Osteoblast (primary cell): ENCODE measurements around the gene SORCS3. TPM values are rescaled to one million over a fixed set of nuclear protein-coding genes. Genes with fewer than 3 reads are reported as not detected.

ENCODE experiments used
- DNase-seq: peaks from one replicate; pipeline ENCODE4 v3.0.0; 2011; ENCODE audit warnings: low spot score, mixed read lengths; ENCODE audit not compliant: insufficient read length; ENCODE audit errors: missing footprints
- H2AFZ ChIP-seq: 2 replicates; pipeline ENCODE4 v1.6.0; 2011; ENCODE audit warnings: mild to moderate bottlenecking, low read length
- H3K27ac ChIP-seq: 2 replicates; pipeline ENCODE4 v1.5.1; 2011; ENCODE audit warnings: mild to moderate bottlenecking, low read depth, low read length, moderate library complexity
- H3K27me3 ChIP-seq: 2 replicates; pipeline ENCODE4 v1.6.0; 2012; ENCODE audit warnings: mild to moderate bottlenecking, control low read depth, inconsistent platforms, low read length, moderate library complexity; ENCODE audit not compliant: insufficient read depth
- H3K36me3 ChIP-seq: 2 replicates; pipeline ENCODE4 v1.5.1; 2011; ENCODE audit warnings: mild to moderate bottlenecking, low read length, control low read depth, moderate library complexity; ENCODE audit not compliant: insufficient read depth
- H3K4me1 ChIP-seq: 2 replicates; pipeline ENCODE4 v1.5.1; 2011; ENCODE audit warnings: mild to moderate bottlenecking, low read length, control low read depth, moderate library complexity; ENCODE audit not compliant: insufficient read depth
- H3K4me2 ChIP-seq: 2 replicates; pipeline ENCODE4 v1.6.0; 2011; ENCODE audit warnings: mild to moderate bottlenecking, low read length; ENCODE audit not compliant: insufficient read depth
- H3K4me3 ChIP-seq: fragments of 200-600 bp; sonication (generic); 3 replicates; pipeline ENCODE4 v1.5.1; 2012; ENCODE audit warnings: mild to moderate bottlenecking, low read length, inconsistent platforms; ENCODE audit not compliant: insufficient read depth
- H3K79me2 ChIP-seq: 2 replicates; pipeline ENCODE4 v1.6.0; 2012; ENCODE audit warnings: mild to moderate bottlenecking, low read length, control low read depth, inconsistent platforms; ENCODE audit not compliant: insufficient read depth
- H3K9me3 ChIP-seq: 2 replicates; pipeline ENCODE4 v1.5.1; 2011; ENCODE audit warnings: low read depth, low read length, control low read depth
- H4K20me1 ChIP-seq: 2 replicates; pipeline ENCODE4 v1.6.0; 2012; ENCODE audit warnings: mild to moderate bottlenecking, low read length, control low read depth; ENCODE audit not compliant: insufficient read depth
- CTCF ChIP-seq: IDR thresholded peaks from 2 replicates; pipeline ENCODE4 v1.5.1; 2011; ENCODE audit warnings: mild to moderate bottlenecking, low read depth, low read length, moderate library complexity; ENCODE audit errors: extremely low read depth
- total RNA-seq: library from RNA; depleted of rRNA; stranded (reverse); fragments of >200 nt; gene quantifications from 2 replicates; pipeline ENCODE4 v1.2.3, GENCODE V29; 2012

SORCS3 gene
- total RNA-seq, 1 donor = not detected

GRCh38 chr10:105241254-105241653, 600.2 kb downstream of the SORCS3 start:
- H3K4me1 ChIP-seq = no peaks in the 10 kb centered on the region
- no peak overlapping the region for H3K27ac ChIP-seq
- H3K9me3 ChIP-seq = no peaks in the 10 kb centered on the region
- H4K20me1 ChIP-seq = no peaks in the 10 kb centered on the region
- H3K27me3 ChIP-seq = no peaks in the 10 kb centered on the region
- H3K36me3 ChIP-seq = no peaks in the 10 kb centered on the region
- H2AFZ ChIP-seq = no peak overlapping the region
- H3K4me3 ChIP-seq = no peak overlapping the region
- H3K79me2 ChIP-seq = no peaks in the 10 kb centered on the region
- H3K4me2 ChIP-seq = no peak overlapping the region
- no peak for DNase-seq
- TF ChIP-seq CTCF = no peak

DNA sequence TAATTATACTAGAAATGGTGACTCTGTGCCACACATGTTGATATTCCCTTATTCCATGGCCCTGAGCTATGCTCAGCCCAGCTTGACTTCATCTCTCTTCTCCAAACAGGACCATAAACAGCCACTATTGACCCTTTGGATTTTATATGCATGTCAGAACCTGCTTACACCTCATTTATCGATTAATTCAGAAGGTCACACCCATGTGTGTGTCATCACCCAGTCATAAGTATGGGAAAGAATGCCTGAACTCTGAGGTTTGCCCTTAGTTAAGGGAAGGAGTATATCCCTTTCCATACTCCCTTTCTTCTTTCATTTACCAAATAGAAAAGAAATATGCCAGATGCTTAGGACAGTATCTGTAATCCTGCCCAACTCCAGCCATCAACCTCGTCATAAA, 602.3 kb downstream of the SORCS3 start:
- DNase-seq = no peak
- H3K4me1 ChIP-seq = no peaks in the 10 kb centered on the region
- H4K20me1 ChIP-seq = no peaks in the 10 kb centered on the region
- no peaks in the 10 kb centered on the region for H3K9me3 ChIP-seq
- H3K36me3 ChIP-seq = no peaks in the 10 kb centered on the region
- no peak overlapping the region for H3K27ac ChIP-seq
- no peaks in the 10 kb centered on the region for H3K27me3 ChIP-seq
- no peak overlapping the region for H3K4me3 ChIP-seq
- no peak for TF ChIP-seq CTCF
- no peaks in the 10 kb centered on the region for H3K79me2 ChIP-seq
- H2AFZ ChIP-seq = no peak overlapping the region
- no peak overlapping the region for H3K4me2 ChIP-seq

GRCh38 chr10:105243825-105244224, 602.7 kb downstream of the SORCS3 start:
- no peak for TF ChIP-seq CTCF
- H2AFZ ChIP-seq = no peak overlapping the region
- H4K20me1 ChIP-seq = no peaks in the 10 kb centered on the region
- H3K4me1 ChIP-seq = no peaks in the 10 kb centered on the region
- H3K4me3 ChIP-seq = no peak overlapping the region
- no peaks in the 10 kb centered on the region for H3K79me2 ChIP-seq
- H3K36me3 ChIP-seq = no peaks in the 10 kb centered on the region
- DNase-seq = no peak
- no peaks in the 10 kb centered on the region for H3K9me3 ChIP-seq
- no peak overlapping the region for H3K4me2 ChIP-seq
- no peaks in the 10 kb centered on the region for H3K27me3 ChIP-seq
- no peak overlapping the region for H3K27ac ChIP-seq

GRCh38 chr10:105247831-105248499, 606.9 kb downstream of the SORCS3 start:
- no peaks in the 10 kb centered on the region for H4K20me1 ChIP-seq
- no peaks in the 10 kb centered on the region for H3K9me3 ChIP-seq
- no peak overlapping the region for H3K4me2 ChIP-seq
- H3K27me3 ChIP-seq = no peaks in the 10 kb centered on the region
- no peak overlapping the region for H3K27ac ChIP-seq
- H3K36me3 ChIP-seq = no peaks in the 10 kb centered on the region
- H3K79me2 ChIP-seq = no peaks in the 10 kb centered on the region
- H3K4me3 ChIP-seq = no peak overlapping the region
- DNase-seq = no peak
- H2AFZ ChIP-seq = no peak overlapping the region
- no peak for TF ChIP-seq CTCF
- H3K4me1 ChIP-seq = no peaks in the 10 kb centered on the region
